GM18861 (cell line): ENCODE data around the gene CNNM2.
"Not testable (repeated sequence)": the region's sequence is repeated elsewhere in the genome, so short reads cannot be mapped to it uniquely, and the experiment has no call there.

ENCODE experiments used
- ATAC-seq: cut with Tn5 transposase; IDR thresholded peaks from one replicate; pipeline ENCODE4 v1.9.1; 2021; ENCODE audit not compliant: unreplicated experiment

Gene CNNM2

DNA sequence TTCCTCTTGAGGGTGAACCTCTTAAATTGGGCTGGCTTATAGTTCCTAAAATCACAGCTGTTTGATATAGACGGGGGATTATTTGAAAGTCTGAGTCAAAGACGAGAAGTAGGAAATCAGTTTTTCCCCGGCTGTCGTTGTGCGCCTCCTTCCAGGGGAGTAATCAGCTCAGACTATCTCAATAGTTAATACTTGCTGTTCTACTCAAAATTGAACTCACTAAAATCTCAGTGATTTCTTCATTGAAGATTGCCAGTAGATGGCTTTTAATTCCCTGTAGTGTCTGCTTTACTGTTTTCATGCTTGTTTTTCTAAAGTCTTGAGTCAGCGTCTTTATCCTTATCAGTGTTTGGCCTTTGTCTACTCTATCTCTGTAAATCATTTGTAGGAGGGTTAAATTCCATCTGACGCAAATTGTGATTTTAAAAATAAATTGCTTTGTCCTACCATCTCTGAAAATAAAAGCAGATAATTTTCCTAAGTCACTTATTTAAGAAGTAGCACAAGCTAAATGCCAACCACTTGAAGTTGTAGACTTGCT, 47.3 kb downstream of the CNNM2 start:
- no peak for ATAC-seq

DNA sequence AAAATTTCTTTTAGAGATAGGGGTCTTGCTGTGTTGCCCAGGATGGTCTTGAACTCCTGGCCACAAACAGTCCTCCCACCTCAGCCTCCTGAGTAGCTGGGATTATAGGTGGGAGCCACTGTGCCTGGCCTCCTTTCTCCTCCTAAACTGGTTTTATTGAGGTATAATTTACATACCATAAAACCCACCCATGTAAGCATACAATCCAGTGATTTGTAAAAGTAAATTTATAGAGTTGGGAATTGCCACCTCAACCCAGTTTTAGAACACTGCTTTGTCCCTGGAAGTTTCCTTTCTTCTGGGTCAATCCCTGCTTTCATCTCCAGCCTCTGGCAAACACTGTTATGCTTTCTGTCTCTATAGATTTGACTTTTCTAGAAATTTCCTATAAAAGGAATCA, 49.0 kb downstream of the CNNM2 start:
- ATAC-seq, result no peak

DNA sequence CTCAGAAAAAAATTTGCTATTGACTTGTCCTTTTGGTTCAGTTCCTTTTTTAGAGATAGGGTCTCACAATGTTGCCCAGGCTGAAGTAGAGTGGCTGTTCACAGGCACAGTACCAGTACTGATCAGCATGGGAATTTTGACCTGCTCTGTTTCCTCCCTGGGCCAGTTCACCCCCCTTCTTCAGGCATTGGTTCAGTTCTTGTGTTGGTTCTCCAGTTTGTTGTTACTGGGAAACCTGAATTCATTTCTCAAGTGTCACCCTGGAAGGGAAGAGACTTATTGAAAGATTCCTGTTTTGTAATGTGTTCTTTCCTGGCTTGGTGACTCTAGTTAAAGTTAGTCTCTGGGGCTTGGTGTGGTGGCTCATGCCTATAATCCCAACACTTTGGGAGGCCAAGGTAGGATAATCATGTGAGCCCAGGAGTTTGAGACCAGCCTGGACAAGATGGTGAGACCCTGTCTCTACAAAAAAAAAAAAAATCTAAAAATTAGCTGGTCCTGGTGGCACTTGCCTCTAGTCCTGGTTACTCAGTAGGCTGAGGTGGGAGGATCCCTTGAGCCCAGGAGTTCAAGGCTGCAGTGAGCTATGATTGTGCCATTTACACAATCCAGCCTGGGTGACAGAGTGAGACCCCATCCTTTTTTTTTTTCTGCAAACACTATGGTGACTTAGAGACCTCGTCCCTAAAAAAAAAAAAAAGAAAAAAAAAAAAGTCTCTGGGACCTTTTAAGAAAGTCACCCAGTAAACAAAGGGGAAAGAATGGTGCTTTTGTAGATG, 52.7 kb downstream of the CNNM2 start:
- no peak for ATAC-seq

DNA sequence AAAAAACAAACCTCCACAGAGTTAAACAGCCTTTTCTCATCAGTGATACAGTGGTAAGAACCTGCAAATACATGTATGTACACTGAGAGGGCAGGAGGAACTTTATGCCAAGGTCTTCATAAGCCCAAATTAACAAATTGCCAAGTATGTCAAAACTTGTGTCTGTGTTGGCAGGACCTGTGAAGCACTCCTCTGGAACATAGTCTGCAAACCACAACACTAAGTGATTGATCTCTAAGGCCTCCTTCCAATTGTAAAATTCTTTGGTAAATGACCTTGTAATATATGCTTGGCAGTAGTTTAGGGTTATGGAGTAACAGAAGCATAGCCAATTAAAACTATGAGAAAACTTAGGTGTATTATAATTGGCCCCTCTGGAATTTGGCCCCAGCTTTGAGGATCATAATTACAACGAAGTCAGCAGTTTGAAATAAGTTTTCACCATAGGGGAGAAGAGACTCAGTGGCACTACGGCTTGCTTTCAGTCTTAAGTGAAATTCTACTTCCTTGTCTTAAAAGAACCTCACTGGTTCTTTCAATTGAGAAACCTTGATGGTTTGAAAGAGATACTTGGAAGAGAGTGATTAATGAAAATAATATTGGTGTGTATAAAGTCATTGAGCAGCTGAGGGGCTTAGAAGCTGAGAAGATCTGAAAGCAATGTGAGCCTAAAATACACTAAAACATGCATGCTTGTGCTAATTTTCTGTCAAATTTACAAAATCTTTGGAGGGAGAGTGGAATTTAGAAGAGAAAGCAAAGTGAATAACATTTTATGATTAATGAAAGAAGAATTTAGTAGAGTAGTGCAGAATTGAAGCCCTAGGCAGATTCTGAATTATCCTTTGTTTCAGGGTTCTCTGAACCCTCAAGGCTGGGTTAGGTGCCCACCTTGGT, 57.6 kb downstream of the CNNM2 start:
- ATAC-seq, result no peak

DNA sequence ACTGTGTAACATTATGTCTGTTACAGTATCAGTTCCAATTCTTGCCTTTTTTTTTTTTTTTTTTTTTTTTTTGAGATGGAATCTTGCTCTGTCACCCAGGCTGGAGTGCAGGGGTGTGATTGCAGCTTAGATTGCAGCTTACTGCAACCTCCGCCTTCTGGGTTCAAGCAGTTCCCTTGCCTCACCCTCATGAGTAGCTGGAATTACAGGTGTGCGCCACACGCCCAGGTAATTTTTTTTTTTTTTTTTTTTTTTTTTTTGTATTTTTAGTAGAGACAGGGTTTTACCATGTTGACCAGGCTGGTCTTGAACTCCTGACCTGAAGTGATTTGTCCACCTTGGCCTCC, 58.3 kb downstream of the CNNM2 start:
- not testable (repeated sequence) for ATAC-seq

DNA sequence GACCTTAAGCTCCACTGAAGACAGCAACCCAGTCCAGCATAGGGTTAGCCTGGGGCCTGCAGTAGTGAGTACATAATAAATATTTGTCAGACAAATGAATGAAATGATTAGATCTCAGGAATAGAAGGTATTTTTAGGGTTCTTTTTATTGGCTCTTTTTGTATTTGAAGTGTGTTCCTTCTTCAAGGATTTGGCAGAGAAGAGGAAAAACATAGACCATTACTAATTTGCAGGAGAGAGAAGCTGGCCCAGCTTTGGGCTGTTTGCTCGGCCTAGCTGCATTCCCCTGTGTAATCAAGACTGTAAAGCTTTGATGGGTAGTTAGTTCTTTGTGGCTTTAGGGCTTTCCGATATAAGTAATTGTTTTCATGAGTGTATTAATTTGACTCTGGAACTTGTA, 64.2 kb downstream of the CNNM2 start:
- ATAC-seq, result no peak

DNA sequence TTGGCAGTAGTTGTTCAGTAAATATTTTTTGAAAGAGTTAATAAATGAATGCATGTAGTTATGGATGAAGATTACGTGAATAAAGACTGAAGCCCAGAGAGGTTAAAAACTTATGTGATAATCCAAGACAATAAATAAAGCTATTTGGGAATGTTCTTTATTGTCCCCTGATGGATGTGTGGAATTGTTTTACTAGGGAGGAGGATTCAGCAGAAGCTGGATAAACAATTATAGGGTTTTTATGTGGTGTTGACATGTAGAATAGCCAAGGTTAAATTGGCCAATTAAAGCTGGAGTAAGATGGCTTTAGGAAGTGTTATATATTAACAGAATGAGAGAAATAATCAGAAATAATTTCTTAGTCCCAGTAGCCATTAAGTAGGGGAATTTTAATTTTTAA, 66.0 kb downstream of the CNNM2 start:
- ATAC-seq, result no peak

DNA sequence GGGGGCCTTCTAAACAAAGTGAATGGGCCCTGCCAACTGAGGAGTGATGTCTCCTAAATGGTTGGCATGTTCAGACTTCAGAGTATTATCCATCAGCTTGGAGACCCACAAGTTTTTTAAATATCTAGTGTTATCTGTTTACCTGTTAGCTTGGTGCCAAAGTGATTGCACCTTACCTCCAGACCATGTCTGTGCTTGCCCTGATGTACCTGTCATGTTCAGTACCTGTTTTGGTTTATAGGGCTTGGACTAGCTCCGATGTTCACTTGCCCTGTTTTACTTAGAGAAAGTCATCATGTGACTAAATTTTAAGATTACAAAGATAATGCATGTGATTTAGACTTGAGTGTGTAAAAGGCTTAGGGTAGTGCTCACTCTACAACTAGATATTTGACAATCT, 67.7 kb downstream of the CNNM2 start:
- no peak for ATAC-seq

DNA sequence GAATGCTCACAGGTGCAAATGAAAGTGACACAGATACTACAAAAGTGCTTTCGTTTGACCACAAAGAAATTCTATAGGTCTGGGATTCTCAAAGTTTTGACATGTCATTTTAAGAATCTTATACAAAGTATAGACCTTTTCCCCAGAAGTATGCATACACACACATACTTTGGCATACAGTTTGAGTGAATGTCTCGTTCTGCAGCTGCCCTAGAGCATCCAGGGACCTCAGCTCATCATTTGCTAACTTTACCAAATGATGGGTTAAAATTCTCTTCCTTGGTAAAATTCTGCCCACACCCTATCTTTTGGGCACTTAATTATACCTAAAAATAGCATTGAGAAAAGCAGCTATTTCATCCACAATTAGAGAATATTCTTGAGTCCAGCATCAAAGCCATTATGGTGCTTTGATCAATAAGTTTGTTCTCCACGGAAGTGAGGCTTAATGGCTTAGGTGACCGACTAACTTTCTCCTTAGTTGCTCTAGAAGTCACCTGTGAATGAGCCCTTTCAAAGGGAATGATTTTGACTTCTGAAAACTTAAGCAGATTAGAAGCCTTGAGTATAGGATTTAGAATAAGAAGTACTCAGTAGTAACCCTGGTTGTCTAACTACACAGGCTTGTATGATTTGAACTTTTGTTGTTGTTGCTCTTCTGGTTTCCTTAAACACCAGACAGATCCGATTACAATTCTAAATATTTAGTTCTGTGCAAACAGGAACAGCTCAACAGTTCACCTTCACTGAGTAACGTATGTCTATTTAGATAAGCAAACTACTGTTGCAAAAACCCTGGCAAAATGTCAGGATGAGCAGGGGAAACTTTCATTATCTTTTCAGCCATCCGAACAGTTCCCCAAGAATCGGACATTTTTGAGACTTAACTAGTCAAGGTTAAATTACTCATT, 70.6 kb downstream of the CNNM2 start:
- no peak for ATAC-seq

DNA sequence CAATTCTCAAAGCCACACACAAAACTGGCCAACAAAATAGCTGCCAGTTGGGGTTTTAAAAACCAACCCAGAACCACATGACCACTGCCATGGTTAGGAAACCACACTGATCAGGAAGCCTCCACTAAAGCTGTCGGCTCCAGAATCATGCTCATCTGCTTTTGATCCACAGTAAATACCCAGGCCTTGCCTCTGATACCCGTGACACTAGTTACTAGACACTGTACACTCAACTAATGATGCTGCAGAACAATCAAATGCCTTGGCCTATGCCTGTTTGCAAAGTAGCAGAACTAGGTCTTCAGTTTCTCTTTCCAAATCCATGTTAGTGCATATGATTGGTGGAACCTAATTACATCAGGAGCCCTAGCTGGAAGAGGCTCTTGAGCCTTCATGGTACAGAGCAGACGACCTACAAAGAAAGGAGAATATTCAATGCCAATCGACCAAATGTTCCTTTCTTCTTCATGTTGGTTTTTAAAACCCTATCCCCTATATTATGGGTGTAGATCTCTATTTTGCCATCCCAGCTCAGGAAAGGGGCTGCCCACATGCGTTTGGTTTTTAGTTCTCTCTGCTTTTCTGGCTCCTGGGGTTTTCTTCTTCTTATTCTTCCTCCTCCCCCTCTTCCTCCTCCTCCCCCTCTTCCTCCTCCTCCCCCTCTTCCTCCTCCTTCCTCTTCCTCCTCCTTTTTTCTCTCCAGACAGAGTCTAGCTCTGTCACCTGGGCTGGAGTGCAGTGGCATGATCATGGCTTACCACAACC, 76.6 kb downstream of the CNNM2 start:
- ATAC-seq, result no peak

DNA sequence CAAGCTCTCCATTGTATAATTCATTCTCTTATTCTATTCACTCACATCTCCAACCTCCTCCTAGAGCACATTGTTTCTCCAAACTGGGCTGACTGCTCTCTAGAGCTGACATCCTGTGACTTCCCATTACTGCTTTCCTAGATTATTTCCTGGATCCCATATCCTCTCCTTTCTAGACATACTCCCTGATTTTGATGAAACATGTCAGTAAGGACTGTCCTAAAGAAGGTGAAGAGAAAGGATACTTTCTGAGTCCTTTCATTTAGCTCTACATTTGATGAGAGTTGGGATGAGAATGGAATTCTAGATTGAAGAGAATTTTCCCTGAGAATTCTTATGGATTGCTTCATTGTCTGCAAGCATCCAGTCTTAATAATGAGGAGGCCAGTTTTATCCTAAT, 78.8 kb downstream of the CNNM2 start:
- no peak for ATAC-seq

DNA sequence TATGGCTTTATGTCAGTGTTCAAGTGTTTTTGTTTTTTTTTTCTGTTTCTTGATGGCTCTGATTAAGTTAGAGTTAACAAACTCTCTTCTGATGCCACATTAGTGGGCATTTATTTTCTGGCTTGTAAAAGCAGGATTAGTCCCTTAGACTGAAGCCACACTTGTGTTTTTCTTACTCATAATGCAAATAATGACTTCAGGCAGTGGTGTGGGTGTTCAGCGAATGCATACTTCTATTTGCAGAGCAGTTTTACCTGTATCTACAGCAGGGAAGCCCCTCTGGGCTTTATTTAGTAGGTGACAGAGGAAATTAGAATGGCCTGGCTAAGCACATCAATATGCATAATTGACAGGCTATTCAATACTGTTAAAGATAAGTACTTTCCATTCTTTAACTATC, 79.9 kb downstream of the CNNM2 start:
- ATAC-seq, result no peak

DNA sequence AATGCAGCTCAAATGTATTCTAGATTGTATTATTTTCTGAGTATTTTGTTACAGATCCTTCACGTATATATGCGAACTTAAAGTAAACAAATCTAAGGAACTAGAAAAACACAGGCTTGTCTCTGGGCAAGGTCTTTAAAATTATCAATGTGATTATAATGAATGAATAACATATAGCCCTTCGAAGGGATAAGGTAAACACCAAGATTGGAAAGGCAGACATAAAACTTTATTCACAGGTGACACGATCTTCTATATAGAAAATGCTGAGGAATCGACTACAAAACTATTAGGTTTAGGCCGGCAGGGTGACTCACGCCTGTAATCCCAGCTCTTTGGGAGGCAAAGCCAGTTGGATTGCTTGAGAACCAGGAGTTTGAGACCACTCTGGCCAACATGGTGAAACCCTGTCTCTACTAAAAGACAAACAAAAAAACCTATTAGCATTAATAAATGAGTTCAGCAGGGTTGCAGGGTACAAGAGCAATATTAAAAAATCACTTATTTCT, 80.4 kb downstream of the CNNM2 start:
- no peak for ATAC-seq

DNA sequence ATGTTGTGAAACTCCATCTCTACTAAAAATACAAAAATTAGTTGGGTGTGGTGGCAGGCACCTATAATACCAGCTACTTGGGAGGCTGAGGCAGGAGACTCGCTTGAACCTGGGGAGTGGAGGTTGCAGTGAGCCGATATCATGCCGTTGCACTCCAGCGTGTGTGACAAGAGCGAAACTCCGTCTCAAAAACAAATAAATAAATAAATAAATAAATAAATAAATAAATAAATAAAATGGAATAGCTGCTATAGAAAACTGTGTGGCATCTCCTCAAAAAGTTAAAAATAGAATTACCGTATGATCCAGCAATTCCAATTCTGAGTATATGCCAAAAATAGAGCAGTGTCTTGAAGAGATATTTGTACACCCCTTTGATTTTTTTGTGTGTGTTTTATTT, 82.0 kb downstream of the CNNM2 start:
- ATAC-seq, result not testable (repeated sequence)

DNA sequence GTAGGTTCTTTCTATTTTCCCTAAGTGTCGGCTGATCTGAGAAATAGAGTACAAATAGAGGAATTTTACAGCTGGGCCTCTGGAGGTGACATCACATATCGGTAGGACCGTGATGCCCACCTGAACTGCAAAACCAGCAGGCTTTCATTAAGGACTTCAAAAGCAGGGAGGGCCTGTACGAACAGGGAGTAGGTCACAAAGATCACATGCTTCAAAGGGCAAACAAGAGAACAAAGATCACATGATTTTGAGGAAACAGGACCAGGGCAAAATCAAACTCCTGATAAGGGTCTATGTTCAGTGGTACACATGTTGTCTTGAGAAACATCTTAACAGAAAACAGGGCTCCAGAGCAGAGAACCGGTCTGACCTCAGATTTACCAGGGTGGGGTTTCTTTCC, 88.9 kb downstream of the CNNM2 start:
- no peak for ATAC-seq

DNA sequence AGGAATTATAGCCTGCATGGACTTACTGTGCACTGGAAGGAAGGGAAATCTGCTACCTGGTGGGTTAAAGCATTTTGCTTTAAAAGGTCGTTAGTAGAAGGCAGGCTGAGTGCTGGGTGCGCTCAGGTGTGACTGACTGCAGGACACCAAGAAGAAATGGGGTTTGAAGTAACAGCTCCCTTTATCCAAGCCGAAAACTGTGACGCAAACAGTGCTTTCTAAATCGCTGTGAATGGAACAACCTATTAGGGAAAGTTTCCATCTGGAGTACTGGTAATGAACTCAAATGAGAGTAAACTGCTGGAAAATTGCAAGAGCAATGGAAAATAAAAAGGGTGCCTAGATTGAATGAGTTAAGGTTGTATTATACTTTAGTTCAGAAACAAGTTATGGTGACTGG, 95.3 kb downstream of the CNNM2 start:
- ATAC-seq, result no peak

DNA sequence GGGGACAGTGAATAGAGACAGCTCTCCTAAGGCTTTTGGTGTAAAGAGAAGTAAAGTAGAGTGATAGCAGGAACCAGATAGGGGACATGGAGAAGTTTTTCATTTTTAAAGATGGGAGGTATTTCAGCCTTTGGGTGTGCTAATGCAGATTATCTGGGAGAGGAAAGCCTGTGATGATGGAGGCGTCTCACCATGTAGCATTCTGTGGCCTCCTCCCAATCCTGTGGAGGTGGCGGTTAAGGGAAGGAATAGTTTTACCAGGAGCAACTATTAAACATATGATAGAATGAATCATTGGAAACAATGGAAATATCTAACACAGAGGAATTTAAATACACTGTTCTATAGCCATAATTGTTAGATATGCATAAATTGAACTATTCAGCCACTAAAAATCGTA, 101.3 kb downstream of the CNNM2 start:
- ATAC-seq, result no peak

DNA sequence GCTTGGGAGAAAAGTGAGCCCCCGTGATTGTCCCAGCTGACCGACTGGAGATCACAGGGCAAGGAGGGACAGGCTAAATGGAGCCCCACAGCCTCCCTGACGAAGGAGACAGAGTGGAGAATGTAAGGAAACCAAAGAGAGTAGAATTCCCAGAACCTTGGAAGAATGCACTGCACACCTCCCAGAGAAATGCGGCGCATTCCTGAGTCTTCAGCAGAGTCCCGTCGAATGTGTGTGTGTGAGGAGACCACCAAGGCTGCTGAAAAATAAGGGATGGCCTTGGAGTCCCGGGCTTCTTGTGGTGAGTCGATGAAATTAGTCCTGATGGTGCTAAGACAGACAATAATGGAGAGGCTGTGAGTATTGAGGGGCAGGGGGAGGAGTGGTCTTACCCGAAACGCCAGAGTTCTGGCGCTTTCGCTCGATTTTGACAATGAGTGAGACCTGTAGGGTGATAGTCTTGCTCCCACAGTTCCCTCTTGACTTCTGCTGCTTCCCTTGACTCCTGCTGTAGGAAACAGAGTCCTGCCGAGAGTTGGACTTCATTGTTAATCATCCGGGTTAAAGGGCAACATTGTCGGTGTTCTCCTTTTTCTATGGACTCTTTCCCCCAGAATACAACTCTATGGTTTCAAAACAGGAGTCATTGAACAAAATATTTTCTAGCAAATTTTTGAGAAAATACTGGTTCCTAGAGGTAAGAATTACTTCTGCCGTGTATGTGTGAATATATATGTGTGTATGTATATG, 103.2 kb downstream of the CNNM2 start:
- no peak for ATAC-seq

DNA sequence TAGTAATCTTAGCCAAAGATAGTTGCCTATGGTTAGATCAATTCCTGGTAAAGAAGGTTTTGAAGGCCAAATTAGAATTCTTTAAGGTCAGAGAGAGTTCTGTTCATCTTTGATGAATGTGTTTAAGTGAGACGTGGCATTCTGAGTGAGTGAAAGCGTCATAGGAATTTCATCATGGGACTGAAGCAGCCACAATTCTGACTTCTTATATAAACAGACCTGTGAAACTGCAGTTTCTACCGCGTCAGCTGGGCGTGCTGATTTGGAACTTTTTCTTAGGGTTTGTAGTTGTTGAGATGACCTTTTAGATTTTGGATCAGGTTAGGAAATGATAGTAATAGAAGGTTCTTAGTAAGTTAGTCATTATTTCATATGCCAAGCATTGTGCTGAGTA, 103.8 kb downstream of the CNNM2 start:
- ATAC-seq, result no peak
